NCI-H510A (cell line): ENCODE data around the gene STAT3.
A peak's percentile ranks its signal among the peaks of the same experiment; 100 is the strongest.
"Not testable (repeated sequence)": the region's sequence is repeated elsewhere in the genome, so short reads cannot be mapped to it uniquely, and the experiment has no call there.

Source experiments
- DNase-seq: peaks from one replicate; lab custom pipeline; 2025; lab: John Stamatoyannopoulos, UW

The STAT3 gene

GRCh38 chr17:42276359-42276608 is 112.0 kb downstream of the STAT3 start, which contains the start of gene STAT5B:
STAT5B (minus strand) TSS chr17:42276391; CDS start chr17:42232127, 44,264 bp downstream.
- peak; percentile 73 for DNase-seq

- no peak for DNase-seq
Measured at GRCh38 chr17:42275527-42276358, 112.5 kb downstream of the STAT3 start.

DNA sequence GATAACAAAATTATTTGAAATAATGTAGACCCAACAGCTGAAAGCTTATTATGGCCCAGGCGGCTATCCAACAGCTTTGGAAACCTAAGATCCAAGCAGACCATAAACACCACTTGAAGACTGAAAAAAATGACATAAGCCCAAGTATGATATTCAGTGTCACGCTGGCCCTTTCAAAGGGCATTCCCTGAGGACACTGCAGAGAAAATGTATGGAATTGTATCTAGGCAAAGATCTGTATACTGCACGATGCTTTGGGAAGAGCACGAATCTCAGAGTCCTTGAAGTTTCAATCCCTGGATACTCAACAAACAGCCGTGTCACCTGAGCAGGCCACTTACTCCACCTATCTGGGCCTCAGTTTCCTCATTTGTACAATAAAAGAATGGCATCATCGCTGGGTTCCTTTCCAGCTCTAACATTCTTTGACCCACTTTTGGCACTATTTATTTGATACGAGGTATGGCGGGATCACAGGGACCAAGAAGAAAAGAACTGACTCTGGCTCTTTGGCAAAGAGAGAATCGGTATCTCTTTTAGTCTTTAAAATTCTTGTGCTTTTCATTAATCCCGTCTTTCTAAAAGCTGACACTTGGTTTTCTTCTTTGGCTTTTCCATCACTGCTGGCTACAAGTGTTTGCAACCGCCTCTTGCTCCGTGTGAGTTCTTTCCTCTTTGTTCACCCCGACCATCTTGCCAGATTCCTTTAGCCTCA is 113.3 kb downstream of the STAT3 start:
- DNase-seq, result no peak

DNA sequence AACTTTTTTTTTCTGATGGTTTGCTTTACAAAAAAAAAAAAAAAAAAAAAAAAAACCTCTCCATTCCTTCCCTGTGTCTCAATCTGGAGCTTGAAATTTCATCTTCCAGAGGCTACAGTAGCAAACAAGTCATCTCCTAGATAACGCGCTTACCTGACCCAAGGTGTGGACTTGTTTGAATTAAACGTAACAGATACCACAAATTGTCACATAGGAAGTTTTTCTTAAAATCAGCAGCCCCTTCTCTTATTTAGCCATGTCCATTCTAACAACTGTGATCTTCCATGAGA is 114.0 kb downstream of the STAT3 start:
- DNase-seq, result no peak

DNA sequence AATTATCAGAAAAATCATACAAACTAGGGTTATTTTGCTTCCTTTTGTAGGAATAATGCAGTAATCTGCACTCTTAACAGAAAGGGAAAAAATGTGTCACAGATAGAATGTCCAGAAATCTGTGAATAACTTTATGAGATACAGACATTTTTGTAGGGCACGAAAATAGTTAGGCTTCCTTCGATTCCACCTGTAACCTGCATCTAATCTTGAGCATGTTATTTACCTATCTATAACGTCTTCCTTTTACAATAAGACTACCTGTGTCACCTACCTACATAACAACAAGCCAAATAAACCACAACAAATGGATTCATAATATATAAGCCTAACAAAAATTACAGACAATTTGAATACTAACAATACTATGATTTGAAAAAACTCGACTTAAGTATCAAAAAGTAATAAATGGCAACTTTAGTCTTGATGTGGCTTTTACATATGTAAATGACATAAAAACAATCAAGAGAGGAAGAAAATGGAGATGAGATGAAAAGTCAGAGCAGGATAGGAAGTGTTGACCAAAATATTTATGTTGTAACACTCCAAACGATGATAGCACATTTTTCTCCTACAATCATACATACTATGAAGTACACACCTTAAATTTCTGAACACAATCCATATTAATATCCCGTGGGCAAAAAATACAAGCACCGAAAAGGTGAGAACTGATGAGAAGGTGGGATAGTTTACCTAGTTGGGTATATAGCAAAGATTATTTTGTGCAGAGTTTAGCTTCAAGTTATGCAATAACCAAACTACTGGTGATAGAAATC is 114.6 kb downstream of the STAT3 start:
- DNase-seq, result no peak

GRCh38 chr17:42272162-42272907 is 115.9 kb downstream of the STAT3 start:
- no peak for DNase-seq

DNA sequence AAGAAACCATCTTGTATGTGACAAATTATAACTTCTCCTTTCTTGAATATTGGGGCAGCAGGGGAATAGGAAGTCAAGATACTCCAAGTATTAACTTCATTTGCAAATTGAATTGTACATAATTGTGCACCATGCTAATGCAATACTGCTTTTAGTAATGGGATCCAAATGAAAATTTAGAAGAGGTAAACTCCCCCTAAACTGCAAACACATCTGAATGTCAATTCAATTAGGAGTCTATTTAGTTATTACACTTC is 116.5 kb downstream of the STAT3 start:
- no peak for DNase-seq

DNA sequence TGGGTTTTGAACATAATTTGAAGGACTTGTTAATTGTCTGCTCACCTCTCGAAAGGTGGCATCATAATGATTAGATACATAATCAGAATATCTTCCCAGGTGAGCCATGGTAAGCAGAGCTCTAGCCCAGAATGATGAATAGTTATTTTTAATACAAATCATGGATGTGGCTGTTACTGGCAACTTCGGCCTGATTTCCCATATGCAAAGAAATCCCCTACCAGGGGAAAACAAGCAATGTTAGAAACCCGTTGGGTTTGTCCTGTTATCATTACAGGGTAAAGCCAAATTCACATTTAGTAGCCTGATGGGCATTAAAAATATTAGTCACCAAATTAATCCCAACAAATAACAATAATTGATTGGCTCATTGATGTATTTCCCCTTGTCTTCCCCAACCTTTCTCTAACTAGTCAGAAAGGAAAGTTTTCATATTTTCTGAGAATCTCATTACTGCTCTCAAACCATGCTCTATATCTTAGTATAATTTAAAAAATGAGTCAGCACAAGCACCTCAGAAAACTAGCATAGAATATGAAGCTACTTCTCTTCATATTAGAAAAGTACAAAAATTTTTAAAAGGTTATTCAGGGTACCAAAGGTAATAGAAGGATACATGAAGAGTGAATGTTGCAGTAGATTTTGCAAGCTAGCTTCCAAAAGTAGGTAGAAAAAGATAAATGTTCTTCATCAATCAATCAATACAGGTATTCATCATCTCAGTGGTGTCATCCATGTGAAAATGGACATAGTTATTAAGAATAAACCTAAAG is 117.0 kb downstream of the STAT3 start:
- no peak for DNase-seq

DNA sequence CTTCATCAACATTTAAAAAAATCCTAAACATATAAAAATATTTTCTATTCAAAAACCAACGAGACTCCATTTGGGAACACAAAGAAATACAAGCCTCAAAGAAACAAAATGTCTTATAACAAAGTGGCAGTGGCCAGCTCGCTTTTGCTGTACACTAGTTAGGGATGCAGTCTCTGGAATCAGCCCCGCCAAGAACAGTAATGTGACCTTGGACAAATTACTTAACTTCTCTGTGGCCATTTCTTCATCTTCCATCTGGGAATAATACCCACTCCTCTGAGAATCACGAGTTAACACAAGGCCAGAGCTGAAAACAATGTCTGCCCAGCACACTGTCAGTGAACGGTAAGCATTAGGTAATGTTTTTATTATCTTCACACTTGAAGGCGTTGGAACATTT is 117.6 kb downstream of the STAT3 start:
- DNase-seq, result no peak

- no peak for DNase-seq
Measured at GRCh38 chr17:42270170-42270535, 118.1 kb downstream of the STAT3 start.

- no peak for DNase-seq
Measured at GRCh38 chr17:42268236-42268635, 120.0 kb downstream of the STAT3 start.

- DNase-seq, result no peak
Measured at GRCh38 chr17:42266918-42267766, 121.1 kb downstream of the STAT3 start.

DNA sequence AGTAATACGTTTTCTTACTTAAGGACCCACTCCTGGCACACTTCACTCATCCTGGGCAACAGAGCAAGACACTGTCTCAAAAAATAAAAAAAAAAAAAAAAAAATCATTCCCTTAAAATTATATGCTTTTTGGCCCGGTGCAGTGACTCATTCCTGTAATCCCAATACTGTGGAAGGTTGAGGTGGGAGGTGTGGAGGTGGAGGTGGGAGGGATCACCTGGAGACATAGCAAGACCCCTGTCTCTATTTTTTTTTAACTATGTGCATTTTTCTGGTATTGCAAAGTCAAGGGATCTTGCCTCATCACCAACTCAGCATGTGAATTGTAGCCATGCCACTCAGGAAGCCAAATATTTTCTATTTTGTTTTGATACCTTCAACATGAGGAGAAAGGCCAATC is 121.8 kb downstream of the STAT3 start:
- DNase-seq, result no peak

DNA sequence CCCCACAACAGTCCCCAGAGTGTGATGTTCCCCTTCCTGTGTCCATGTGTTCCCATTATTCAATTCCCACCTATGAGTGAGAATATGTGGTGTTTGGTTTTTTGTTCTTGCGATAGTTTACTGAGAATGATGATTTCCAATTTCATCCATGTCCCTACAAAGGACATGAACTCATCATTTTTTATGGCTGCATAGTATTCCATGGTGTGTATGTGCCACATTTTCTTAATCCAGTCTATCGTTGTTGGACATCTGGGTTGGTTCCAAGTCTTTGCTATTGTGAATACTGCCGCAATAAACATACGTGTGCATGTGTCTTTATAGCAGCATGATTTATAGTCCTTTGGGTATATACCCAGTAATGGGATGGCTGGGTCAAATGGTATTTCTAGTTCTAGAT is 123.9 kb downstream of the STAT3 start:
- DNase-seq, result not testable (repeated sequence)
